Measurements from ENCODE around the gene CCR8.
"Not testable (repeated sequence)": the region's sequence is repeated elsewhere in the genome, so short reads cannot be mapped to it uniquely, and the experiment has no call there.

Gene CCR8

DNA sequence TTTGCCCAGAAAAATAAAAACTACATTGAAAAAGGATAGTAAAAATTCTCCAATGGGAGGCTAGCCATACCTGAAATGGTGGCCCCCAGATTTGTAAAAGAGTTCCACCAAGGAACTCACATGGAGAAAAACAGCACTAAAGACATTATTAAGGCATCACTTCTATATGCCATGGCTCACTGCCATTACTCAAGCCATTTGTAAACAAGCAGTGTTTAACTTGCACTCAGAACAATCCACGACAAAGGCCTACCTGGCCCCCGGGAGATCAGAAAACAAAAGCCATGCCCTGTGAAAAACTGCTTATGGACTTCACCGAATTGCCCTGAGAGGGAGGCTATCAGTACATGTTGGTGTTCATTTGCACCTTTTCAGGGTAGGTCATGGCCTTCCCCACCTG is 19.6 kb downstream of the CCR8 start:
- no peak for DNase-seq (ENCODE audit: low spot score)

DNA sequence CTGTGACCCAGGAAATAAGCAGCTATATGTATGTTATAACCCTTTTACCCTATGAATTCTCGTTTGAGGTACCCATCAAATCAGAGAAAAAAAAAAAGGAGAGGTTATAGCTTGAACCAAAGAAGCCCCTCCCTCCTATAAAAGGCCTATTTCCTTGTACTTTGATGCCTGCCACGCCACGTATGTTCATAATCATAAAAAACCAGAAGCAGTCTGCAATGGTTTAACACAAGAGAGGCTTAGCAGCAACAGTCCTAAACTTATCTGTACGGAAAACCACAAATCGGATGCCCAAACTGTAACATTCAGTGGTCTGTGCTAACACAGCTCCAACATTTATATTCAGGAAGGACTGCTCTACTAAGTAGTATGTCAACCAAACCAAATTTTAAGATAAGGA is 21.2 kb downstream of the CCR8 start:
- no peak for DNase-seq (ENCODE audit: low spot score)

- not testable (repeated sequence) for DNase-seq (ENCODE audit: low spot score)
Observed at GRCh38 chr3:39351134-39351533, 21.6 kb downstream of the CCR8 start.

GRCh38 chr3:39353168-39353927 is 23.8 kb downstream of the CCR8 start:
- DNase-seq (ENCODE audit: low spot score), result not testable (repeated sequence)

- no peak for DNase-seq (ENCODE audit: low spot score)
Observed at GRCh38 chr3:39358333-39358732, 28.8 kb downstream of the CCR8 start.

GRCh38 chr3:39361252-39361927 is 31.9 kb downstream of the CCR8 start:
- DNase-seq (ENCODE audit: low spot score), result no peak

DNA sequence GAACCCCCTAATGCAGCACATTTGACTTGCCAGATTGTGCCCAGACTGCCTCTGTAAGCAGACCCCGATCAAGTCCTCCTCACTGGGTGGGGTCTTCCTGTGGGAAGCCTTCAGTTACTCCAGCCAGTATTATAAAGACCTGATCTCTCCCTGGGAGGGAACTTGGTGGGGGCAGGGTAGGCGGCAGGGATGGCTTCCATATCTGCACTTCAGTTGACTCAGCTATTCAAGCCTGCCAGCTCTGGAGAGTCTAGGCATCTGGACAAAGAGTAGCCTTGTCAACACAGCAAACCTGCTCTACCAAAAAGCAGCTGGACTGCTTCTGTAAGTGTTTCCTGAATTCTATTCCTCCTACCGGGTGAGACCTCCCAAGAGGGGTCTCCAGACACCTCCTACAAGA is 32.7 kb downstream of the CCR8 start:
- no peak for DNase-seq (ENCODE audit: low spot score)

DNA sequence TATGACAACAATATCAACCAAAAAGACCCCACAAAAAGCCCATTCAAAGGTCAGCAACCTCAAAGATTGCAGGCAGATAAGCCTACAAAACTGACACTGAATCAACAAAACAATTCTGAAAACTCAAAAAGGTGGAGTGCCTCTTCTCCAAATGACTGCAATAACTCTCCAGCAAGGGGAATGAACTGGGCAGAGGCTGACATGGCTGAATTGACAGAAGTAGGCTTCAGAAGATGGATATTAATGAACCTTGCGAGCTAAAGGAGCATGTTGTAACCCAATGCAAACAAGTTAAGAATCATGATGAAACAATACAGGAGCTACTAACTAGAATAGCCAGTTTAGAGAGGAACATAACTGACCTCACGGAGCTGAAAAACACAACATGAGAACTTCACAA is 33.3 kb downstream of the CCR8 start:
- no peak for DNase-seq (ENCODE audit: low spot score)

- DNase-seq (ENCODE audit: low spot score), result not testable (repeated sequence)
Observed at GRCh38 chr3:39370450-39370849, 40.9 kb downstream of the CCR8 start.

GRCh38 chr3:39372833-39373232 is 43.3 kb downstream of the CCR8 start:
- no peak for DNase-seq (ENCODE audit: low spot score)

DNA sequence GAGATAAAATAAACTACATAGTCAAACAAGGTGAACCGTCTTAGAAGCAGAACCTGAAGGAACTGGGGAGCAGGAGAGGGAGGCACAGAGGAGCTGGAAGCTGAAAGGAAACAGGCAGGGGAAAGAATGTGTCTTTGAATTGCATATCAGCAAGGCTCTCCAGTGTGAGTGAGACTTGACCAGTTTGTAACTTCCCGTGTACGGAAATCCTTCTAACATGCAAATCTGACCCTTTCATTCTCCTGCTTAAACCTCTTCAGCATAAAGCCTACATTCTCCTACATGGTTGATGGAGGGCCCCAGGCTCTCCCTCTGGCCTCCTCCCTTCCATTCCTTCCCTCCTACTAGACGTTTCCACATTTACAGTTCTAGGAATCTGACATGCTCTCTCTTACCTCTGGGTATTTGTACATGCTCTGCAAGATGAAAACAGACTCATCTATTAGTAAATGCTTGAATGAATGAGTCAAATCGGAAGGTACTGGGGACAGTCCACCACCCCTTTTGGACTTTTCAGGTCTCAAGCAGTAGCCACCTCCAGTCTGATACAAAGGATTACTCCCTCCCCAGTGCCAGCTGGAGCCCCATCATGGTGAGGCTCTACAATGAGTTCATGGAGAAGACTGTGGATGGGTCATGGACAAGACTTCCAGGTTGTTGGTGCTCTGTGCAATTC is 47.6 kb downstream of the CCR8 start:
- no peak for DNase-seq (ENCODE audit: low spot score)

- no peak for DNase-seq (ENCODE audit: low spot score)
Observed at GRCh38 chr3:39378088-39378487, 48.6 kb downstream of the CCR8 start.

DNA sequence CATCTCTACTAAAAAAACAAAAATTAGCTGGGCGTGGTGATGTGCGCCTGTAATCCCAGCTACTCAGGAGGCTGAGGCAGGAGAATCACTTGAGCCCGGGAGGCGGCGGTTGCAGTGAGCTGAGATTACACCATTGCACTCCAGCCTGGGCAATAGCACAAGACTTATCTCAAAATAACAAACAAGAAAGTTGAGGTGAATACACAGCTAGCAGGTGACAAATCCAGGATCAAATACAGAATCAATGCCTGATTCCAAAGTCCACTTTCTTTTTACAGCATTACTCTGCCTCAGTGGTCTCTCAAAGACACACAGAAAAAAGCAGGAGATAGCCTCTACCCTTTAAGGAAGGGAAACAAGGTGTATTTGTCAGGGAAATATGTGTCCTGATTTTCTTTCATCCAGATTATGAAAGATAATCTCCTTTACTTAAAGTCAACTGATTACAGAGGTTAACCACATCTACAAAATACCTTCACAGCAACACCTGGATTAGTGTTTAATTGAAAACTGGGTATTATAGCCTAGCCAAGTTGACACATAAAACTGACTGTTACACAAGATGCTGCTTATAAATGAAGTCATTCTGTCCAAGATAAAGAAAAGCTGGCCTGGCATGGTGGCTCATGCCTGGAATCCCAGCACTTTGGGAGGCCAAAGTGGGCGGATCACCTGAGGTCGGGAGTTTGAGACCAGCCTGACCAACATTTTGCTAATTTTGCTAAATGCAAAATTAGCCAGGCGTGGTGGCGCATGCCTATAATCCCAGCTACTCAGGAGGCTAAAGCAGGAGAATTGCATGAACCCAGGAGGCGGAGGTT is 49.7 kb downstream of the CCR8 start:
- no peak for DNase-seq (ENCODE audit: low spot score)

DNA sequence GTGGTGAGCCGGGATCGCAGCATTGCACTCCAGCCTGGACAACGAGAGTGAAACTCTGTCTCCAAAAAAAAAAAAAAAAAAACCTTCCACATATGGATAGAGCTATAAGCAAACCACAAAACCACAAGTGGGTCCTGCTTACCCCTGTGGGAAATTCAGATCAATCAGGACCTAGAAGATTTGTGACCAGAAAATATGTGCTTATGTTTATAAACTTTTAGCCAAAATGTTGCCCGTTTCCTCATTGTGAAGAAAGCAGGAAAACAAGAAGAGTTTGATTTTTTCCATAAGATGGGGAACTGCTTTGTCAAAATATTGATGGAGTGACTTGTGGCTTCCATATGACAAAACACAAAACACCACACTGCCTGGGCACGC is 50.3 kb downstream of the CCR8 start:
- no peak for DNase-seq (ENCODE audit: low spot score)

DNA sequence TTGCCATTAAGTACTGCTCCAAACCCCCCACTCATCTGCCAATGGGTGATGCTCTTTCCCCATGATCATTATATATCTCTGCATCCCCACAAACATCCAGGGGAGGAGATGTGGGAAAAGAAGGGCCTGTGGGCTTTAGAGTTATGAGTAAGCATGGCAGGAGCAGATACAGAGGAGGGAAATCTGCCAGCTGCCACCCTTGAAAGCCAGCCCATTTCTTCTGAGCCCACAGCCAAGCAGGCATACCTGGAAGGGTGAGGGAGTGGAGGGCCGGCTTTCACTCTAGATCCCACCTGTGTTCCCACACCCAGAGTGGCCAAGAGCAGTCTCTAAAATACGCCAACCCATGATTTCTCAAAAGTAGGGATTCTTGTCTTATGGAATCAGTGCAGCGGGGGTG is 51.9 kb downstream of the CCR8 start:
- no peak for DNase-seq (ENCODE audit: low spot score)

Measured in left forelimb (tissue), 1 donor.